ENCODE data around the gene FADS2.

FADS2 gene

GRCh38 chr11:61854966-61855714 is 27.0 kb downstream of the FADS2 start:
- ATAC-seq (ENCODE audit: low read depth) (no peak), DNase-seq (ENCODE audit: low spot score in 2 of 2) (no peak)

DNA sequence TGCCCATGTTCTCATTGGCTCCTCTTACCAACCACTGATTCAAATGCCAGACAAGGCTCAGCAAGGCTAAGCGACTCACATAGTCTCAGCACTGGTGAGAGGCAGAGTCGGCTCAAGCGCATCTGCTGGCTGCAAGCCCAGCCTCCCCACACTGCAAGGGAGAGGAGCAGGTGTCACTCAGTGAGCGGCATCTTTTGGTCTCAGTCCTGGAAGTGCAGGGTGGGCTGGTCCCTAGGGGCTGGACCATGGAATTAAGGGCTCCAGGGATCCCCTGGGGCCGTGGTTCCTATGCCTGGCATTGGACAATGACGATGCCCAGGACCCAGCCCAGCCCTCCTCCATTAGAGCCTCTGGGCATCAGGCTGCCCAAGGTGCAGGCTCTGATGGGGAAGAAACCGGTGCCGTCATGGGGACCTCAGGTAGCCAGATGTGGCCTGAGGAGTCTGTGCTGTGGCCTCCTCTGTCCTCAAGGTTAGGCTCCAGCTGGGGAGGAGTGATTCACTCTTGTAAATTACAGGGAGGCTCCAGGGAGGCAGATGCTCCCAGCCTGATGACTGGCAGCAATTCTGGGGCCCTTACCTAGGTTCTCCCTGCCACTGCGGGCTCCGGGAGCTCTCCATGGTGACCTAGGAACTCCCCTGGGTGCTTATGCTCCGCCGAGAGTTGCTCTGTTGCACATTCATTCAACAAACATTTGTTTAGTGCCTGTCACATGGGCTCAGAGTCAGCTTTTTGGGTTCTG is 28.0 kb downstream of the FADS2 start:
- no peaks in the 10 kb centered on the region for H3K9me3 Mint-ChIP-seq
- ATAC-seq (ENCODE audit: low read depth) (no peak), DNase-seq (ENCODE audit: low spot score in 2 of 2) (no peak)
- H3K4me1 Mint-ChIP-seq = no peaks in the 10 kb centered on the region
- no peak overlapping the region for H3K4me3 Mint-ChIP-seq
- no peaks in the 10 kb centered on the region for H3K36me3 Mint-ChIP-seq
- H3K27me3 Mint-ChIP-seq = peaks cover 1% of the 10 kb centered on the region
- no peak overlapping the region for H3K27ac Mint-ChIP-seq

More at GRCh38 chr11:61854966-61855714, 27.0 kb downstream of the FADS2 start:
- Mint-ChIP-seq H3K4me3 (no peak overlapping the region), H3K27ac (no peak overlapping the region), H3K27me3 (peaks cover 1% of the 10 kb centered on the region), H3K36me3 (no peaks in the 10 kb centered on the region), H3K9me3 (no peaks in the 10 kb centered on the region), H3K4me1 (no peaks in the 10 kb centered on the region)

GRCh38 chr11:61860054-61860903 is 32.2 kb downstream of the FADS2 start:
- no peak for ATAC-seq (ENCODE audit: low read depth)
- no peaks in the 10 kb centered on the region for H3K9me3 Mint-ChIP-seq
- DNase-seq (ENCODE audit: low spot score in 2 of 2) = no peak
- no peak overlapping the region for H3K27ac Mint-ChIP-seq
- H3K27me3 Mint-ChIP-seq = no peaks in the 10 kb centered on the region
- no peak overlapping the region for H3K4me3 Mint-ChIP-seq
- no peaks in the 10 kb centered on the region for H3K4me1 Mint-ChIP-seq
- H3K36me3 Mint-ChIP-seq = no peaks in the 10 kb centered on the region

DNA sequence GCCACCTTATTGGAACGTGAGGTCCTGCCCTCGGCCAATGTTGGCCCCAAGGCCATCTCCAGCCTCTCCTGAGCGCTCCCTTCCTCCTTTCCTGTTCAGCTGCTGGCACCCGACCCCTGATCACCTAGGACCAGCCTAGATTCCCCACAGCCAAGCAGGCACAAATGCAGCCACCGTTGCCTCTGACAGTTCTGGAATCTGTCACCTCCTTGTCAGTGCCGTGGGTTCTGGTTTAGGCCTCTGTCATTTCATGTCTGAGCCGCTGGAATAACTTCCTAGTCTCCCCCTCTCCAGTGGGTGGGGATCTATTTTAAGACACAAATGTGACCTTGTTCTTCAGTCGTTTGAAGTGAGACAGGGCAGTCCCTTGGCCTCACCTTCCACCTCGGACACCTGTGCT is 33.5 kb downstream of the FADS2 start:
- H3K36me3 Mint-ChIP-seq = no peaks in the 10 kb centered on the region

DNA sequence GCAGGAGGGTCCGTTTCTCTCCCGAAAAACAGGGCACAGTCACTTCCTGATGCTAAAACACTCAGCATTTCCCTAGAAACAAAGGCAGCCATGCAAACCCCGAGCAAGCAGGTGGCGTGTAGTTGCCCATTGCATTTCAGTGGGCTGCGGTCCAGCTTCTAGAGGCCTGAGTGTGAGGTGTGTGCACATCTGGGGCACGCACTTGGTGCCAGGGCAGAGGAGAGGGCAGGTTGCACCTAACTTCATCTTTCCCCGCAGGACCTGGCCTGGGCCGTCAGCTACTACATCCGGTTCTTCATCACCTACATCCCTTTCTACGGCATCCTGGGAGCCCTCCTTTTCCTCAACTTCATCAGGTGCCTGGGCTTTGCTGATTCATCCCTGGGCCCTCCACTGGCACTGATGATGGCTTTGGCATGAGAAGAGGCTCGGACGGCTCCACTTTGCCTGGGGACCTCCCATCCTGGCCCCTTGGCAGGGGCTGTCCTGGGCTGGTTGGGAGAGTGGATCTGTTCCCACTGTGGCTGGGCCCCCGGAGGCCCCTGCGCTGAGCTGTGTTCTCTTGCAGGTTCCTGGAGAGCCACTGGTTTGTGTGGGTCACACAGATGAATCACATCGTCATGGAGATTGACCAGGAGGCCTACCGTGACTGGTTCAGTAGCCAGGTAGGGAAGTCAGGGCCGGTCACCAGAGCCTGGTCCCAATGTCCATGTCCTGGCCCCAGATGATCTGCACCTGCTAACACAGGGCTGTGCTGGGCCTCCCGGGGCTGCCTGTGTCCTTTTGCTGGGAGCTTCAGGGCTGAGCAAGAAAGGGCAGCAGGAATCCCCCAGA is 34.8 kb downstream of the FADS2 start:
- no peaks in the 10 kb centered on the region for H3K4me1 Mint-ChIP-seq
- H3K4me3 Mint-ChIP-seq = no peak overlapping the region
- H3K27me3 Mint-ChIP-seq = peaks cover 1% of the 10 kb centered on the region
- no peak overlapping the region for H3K27ac Mint-ChIP-seq
- no peaks in the 10 kb centered on the region for H3K36me3 Mint-ChIP-seq
- ATAC-seq (ENCODE audit: low read depth) (no peak), DNase-seq (ENCODE audit: low spot score in 2 of 2) (no peak)
- no peaks in the 10 kb centered on the region for H3K9me3 Mint-ChIP-seq

More for the DNA sequence above, 33.5 kb downstream of the FADS2 start:
- H3K27ac Mint-ChIP-seq = no peak overlapping the region
- DNase-seq (ENCODE audit: low spot score in 2 of 2) (no peak), ATAC-seq (ENCODE audit: low read depth) (no peak)
- no peak overlapping the region for H3K4me3 Mint-ChIP-seq
- no peaks in the 10 kb centered on the region for H3K9me3 Mint-ChIP-seq
- peaks cover 1% of the 10 kb centered on the region for H3K27me3 Mint-ChIP-seq
- H3K4me1 Mint-ChIP-seq = no peaks in the 10 kb centered on the region

- ATAC-seq (ENCODE audit: low read depth) (no peak), DNase-seq (ENCODE audit: low spot score in 2 of 2) (no peak)
- Mint-ChIP-seq H3K36me3 (no peaks in the 10 kb centered on the region), H3K4me1 (no peaks in the 10 kb centered on the region), H3K4me3 (no peak overlapping the region), H3K27ac (no peak overlapping the region), H3K27me3 (peaks cover 1% of the 10 kb centered on the region), H3K9me3 (no peaks in the 10 kb centered on the region)
These were observed 35.5 kb downstream of the FADS2 start for GRCh38 chr11:61863548-61864081.

DNA sequence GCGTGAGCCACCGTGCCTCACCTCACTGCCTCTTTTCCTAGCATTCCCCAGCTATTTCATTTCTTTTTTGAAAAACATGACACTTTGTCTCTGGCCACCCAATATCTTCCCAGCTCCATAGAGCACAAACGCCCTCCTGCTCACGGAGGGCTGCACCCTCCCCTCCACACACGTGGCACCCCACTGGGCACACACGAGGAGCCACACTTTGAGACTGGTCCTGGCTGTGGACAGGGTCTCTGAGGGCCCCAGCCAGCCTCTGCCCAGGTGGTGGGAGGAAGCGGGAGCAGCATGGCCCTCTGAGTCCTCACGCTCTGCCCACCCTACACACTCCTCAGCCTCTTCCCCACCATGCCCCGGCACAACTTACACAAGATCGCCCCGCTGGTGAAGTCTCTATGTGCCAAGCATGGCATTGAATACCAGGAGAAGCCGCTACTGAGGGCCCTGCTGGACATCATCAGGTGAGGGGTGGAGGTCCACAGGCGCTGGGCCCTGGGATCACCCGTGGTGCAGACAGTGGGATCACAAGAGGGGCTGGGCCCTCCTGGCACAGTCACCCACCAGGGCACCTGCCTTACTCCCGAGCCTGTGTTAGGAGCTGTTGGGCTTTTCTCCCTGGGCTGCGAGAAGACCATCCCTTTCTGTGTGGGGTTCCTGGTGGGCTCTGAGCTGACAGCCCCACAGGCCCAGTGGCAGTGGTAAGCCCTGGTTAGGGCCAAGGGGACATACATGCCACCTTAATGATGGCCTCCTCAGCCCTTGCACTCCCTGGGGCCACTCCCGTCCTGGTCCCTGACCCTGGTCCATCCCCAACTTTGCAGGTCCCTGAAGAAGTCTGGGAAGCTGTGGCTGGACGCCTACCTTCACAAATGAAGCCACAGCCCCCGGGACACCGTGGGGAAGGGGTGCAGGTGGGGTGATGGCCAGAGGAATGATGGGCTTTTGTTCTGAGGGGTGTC is 37.0 kb downstream of the FADS2 start:
- Mint-ChIP-seq H3K27ac (no peak overlapping the region), H3K4me3 (no peak overlapping the region), H3K36me3 (no peaks in the 10 kb centered on the region), H3K9me3 (no peaks in the 10 kb centered on the region), H3K27me3 (peaks cover 1% of the 10 kb centered on the region), H3K4me1 (no peaks in the 10 kb centered on the region)
- no peak for ATAC-seq (ENCODE audit: low read depth)
- DNase-seq (ENCODE audit: low spot score in 2 of 2) = no peak

DNA sequence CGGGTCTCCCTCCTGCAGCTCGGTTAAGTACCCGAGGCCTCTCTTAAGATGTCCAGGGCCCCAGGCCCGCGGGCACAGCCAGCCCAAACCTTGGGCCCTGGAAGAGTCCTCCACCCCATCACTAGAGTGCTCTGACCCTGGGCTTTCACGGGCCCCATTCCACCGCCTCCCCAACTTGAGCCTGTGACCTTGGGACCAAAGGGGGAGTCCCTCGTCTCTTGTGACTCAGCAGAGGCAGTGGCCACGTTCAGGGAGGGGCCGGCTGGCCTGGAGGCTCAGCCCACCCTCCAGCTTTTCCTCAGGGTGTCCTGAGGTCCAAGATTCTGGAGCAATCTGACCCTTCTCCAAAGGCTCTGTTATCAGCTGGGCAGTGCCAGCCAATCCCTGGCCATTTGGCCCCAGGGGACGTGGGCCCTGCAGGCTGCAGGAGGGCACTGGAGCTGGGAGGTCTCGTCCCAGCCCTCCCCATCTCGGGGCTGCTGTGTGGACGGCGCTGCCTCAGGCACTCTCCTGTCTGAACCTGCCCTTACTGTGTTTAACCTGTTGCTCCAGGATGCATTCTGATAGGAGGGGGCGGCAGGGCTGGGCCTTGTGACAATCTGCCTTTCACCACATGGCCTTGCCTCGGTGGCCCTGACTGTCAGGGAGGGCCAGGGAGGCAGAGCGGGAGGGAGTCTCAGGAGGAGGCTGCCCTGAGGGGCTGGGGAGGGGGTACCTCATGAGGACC is 38.3 kb downstream of the FADS2 start:
- peaks cover 6% of the 10 kb centered on the region for H3K4me1 Mint-ChIP-seq
- no peaks in the 10 kb centered on the region for H3K36me3 Mint-ChIP-seq
- DNase-seq (ENCODE audit: low spot score in 2 of 2) = no peak

GRCh38 chr11:61866958-61867343 is 38.9 kb downstream of the FADS2 start:
- DNase-seq (ENCODE audit: low spot score in 2 of 2) = no peak
- Mint-ChIP-seq H3K27me3 (peaks cover 1% of the 10 kb centered on the region), H3K27ac (no peak overlapping the region), H3K4me3 (no peak overlapping the region), H3K4me1 (peaks cover 6% of the 10 kb centered on the region), H3K9me3 (no peaks in the 10 kb centered on the region), H3K36me3 (no peaks in the 10 kb centered on the region)
- no peak for ATAC-seq (ENCODE audit: low read depth)

More for the DNA sequence above, 38.3 kb downstream of the FADS2 start:
- Mint-ChIP-seq H3K4me3 (no peak overlapping the region), H3K27me3 (peaks cover 1% of the 10 kb centered on the region), H3K9me3 (no peaks in the 10 kb centered on the region), H3K27ac (no peak overlapping the region)
- no peak for ATAC-seq (ENCODE audit: low read depth)

- no peak for ATAC-seq (ENCODE audit: low read depth)
- Mint-ChIP-seq H3K9me3 (no peaks in the 10 kb centered on the region), H3K27me3 (peaks cover 1% of the 10 kb centered on the region), H3K27ac (no peak overlapping the region), H3K36me3 (no peaks in the 10 kb centered on the region), H3K4me3 (no peak overlapping the region), H3K4me1 (peaks cover 6% of the 10 kb centered on the region)
- no peak for DNase-seq (ENCODE audit: low spot score in 2 of 2)
These were observed 40.7 kb downstream of the FADS2 start for GRCh38 chr11:61868571-61869428.

- DNase-seq (ENCODE audit: low spot score in 2 of 2) (no peak), ATAC-seq (ENCODE audit: low read depth) (no peak)
- no peaks in the 10 kb centered on the region for H3K9me3 Mint-ChIP-seq
- H3K36me3 Mint-ChIP-seq = no peaks in the 10 kb centered on the region
- H3K27ac Mint-ChIP-seq = no peak overlapping the region
- peaks cover 6% of the 10 kb centered on the region for H3K4me1 Mint-ChIP-seq
- no peak overlapping the region for H3K4me3 Mint-ChIP-seq
- H3K27me3 Mint-ChIP-seq = peaks cover 1% of the 10 kb centered on the region
These were observed 41.3 kb downstream of the FADS2 start for GRCh38 chr11:61869429-61869707.
